Stimulated activated naive B cell treated with anti-CD40 and anti-IgM and Interleukin-4, amounts not matched to agents 10 μg/mL and 1 μg/mL and 100 μg/mL, for 72 hours (primary cell): ENCODE measurements around the gene RIN3.

Experiments used
- ATAC-seq, 2 donors: fragments of 150-1000 bp; cut with Tn5 transposase; replicated peaks; 2 replicates each; pipeline ENCODE4 v1.10.0; 2021; ENCODE audit warnings: moderate library complexity in 1 of 2
- DNase-seq: peaks from one replicate; pipeline ENCODE4 v3.0.0; 2021
- H3K27ac Mint-ChIP-seq: one replicate; pipeline ENCODE4 v1.8.0; 2022; ENCODE audit warnings: mild to moderate bottlenecking, mixed read lengths
- H3K27me3 Mint-ChIP-seq, 2 donors: one replicate each; pipeline ENCODE4 v1.8.0; 2022; ENCODE audit warnings: mixed read lengths in 2 of 2
- H3K36me3 Mint-ChIP-seq, 2 donors: one replicate each; pipeline ENCODE4 v1.8.0; 2022; ENCODE audit warnings: mixed read lengths in 2 of 2, mild to moderate bottlenecking in 1 of 2
- H3K4me1 Mint-ChIP-seq, 2 donors: one replicate each; pipeline ENCODE4 v1.8.0; 2022; ENCODE audit warnings: mixed read lengths in 2 of 2, mild to moderate bottlenecking in 1 of 2
- H3K4me3 Mint-ChIP-seq, 2 donors: one replicate each; pipeline ENCODE4 v1.8.0; 2022; ENCODE audit warnings: mild to moderate bottlenecking in 2 of 2, mixed read lengths in 2 of 2, moderate library complexity in 1 of 2
- H3K9me3 Mint-ChIP-seq, 2 donors: one replicate each; pipeline ENCODE4 v1.8.0; 2022; ENCODE audit warnings: mixed read lengths in 2 of 2, mild to moderate bottlenecking in 1 of 2

The RIN3 gene

DNA sequence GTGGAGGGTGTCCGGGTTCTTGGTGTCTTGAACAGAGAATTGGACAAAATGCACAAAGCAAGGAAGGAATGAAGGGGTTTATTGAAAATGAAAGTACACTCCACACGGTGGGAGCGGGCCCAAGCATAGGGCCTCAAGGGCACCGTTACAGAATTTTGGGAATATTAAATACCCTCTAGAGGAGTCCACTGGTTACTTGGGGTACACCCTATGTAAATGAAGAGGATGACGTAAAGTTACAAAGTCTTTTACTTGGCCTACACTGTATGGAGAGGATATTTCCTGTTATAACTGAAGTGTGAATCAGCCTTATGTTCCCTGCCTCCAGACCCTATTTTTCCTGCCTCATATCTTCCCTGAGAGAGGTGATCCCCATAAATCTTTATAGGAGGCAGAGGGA lies 102.6 kb downstream of the RIN3 start:
- peaks cover under 1 to 3% of the 10 kb centered on the region in 2 donors for H3K9me3 Mint-ChIP-seq
- no peaks in the 10 kb centered on the region for H3K27me3 Mint-ChIP-seq
- H3K4me3 Mint-ChIP-seq: peak overlapping the region; percentile 68
- no peak for ATAC-seq
- H3K36me3 Mint-ChIP-seq: peaks cover 9 to 19% of the 10 kb centered on the region in 2 donors
- H3K27ac Mint-ChIP-seq: peak overlapping the region; percentile 91
- H3K4me1 Mint-ChIP-seq: peaks cover 35 to 52% of the 10 kb centered on the region in 2 donors
- DNase-seq: no peak

DNA sequence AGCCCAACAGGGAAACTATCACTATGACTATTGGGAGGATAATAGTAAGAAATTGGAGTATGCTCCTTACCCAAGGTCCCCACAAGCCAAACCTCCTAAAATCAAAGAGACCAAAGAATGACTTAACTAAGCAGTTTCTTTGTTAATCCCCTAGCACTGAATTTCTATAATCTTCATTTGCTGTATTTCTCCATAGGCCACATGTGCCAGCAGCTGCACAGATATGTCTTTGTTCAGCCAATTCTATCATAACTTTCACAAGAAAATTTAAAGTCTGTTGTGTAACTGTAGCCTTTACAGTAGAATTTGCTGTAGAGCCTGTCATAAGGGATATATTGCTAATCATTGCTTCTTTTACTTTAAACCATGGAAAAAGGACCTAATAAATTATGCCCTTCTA lies 104.0 kb downstream of the RIN3 start:
- ATAC-seq: no peak
- no peak overlapping the region for H3K4me3 Mint-ChIP-seq
- peaks cover 9 to 21% of the 10 kb centered on the region in 2 donors for H3K36me3 Mint-ChIP-seq

DNA sequence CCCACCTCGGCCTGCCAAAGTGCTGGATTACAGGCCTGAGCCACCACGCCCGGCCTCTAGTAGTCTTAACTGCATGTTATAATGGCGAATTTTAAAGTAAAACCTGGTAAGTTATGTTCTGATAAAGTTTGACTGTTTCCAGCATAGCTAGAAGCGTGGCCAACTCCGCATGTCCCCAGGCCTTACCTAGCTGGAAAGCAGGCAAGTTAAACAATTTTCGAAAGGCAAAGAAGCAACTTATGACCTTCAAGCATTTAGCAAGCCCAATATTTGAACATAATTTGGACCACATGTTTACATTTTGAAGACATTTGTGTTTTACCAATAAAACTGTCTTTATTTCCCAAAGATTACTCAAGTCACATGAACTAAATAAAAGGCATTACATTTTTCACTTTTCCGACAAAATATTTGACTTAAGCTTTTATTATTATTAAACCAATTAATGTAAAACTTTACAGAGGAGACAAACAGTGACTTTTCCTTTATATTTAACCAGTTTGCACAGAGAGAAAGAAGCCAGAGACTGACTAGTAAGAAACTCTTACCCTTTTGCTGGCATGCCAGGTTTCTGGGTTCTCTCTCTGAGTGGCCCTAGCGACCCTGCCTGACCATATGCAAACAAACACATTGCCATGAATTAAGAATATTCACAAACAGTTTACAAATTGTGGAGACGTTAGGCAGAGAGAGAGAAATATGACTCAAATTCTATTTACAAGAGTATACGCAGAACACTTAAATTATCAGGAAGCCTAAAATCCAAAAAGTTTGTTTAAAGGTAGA lies 106.3 kb downstream of the RIN3 start:
- Mint-ChIP-seq H3K27me3 (no peaks in the 10 kb centered on the region), H3K9me3 (peaks cover 19 to 20% of the 10 kb centered on the region in 2 donors), H3K4me3 (no peak overlapping the region), H3K4me1 (peaks cover 17 to 20% of the 10 kb centered on the region in 2 donors), H3K36me3 (peaks cover 16 to 39% of the 10 kb centered on the region in 2 donors), H3K27ac (no peak overlapping the region)
- ATAC-seq (no peak), DNase-seq (no peak)

More for the DNA sequence above, 104.0 kb downstream of the RIN3 start:
- Mint-ChIP-seq H3K27me3 (no peaks in the 10 kb centered on the region), H3K27ac (no peak overlapping the region), H3K4me1 (peaks cover 34 to 42% of the 10 kb centered on the region in 2 donors), H3K9me3 (peaks cover 7 to 10% of the 10 kb centered on the region in 2 donors)
- no peak for DNase-seq

DNA sequence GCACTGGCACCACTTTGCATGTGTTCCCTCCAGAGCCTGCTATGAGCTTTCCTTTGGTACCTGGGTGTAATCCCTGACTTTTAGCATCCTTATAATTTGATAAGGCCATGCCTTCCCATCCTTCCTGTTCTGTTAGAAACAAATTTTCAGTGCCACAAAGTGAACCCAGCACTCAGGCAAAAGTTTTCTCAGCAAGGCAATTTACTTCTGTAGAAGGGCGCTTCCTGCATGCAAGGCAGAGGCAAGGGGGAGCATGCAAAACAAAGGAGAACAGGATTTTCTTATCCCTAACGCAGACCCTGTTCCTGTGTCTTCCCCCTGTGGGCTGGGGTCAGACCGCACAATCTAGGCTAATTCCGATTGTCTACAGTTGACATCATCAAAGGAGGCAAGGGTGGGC lies 108.7 kb downstream of the RIN3 start:
- Mint-ChIP-seq H3K4me3 (no peak overlapping the region), H3K36me3 (peaks cover 32 to 56% of the 10 kb centered on the region in 2 donors), H3K4me1 (peaks cover 0 to 1% of the 10 kb centered on the region in 2 donors), H3K27ac (no peak overlapping the region), H3K9me3 (peaks cover 28 to 29% of the 10 kb centered on the region in 2 donors), H3K27me3 (no peaks in the 10 kb centered on the region)
- ATAC-seq (no peak), DNase-seq (no peak)

DNA sequence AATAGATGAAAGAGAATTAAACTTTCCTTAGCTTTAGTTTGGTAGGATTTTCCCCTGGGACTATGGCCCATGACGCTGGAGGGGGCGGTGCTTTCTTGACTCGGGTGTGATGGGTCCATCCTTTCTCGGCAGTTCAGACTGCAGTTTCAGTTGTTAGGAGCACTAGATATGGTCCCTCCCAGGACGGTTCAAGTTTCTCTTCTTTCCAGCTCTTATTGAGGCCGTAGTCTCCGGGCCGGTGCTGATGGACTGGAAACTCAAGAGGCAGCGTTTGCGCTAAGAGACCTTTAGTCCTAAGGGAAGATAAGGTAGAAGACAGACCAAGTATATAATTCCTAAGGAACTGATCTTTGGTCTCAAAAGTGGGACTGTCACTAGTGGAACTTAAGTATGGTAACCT lies 111.2 kb downstream of the RIN3 start:
- Mint-ChIP-seq H3K27me3 (no peaks in the 10 kb centered on the region), H3K4me3 (no peak overlapping the region), H3K4me1 (peaks cover 5 to 6% of the 10 kb centered on the region in 2 donors), H3K27ac (no peak overlapping the region), H3K9me3 (peaks cover 39 to 40% of the 10 kb centered on the region in 2 donors), H3K36me3 (peaks cover 40 to 70% of the 10 kb centered on the region in 2 donors)
- no peak for ATAC-seq
- DNase-seq: no peak

DNA sequence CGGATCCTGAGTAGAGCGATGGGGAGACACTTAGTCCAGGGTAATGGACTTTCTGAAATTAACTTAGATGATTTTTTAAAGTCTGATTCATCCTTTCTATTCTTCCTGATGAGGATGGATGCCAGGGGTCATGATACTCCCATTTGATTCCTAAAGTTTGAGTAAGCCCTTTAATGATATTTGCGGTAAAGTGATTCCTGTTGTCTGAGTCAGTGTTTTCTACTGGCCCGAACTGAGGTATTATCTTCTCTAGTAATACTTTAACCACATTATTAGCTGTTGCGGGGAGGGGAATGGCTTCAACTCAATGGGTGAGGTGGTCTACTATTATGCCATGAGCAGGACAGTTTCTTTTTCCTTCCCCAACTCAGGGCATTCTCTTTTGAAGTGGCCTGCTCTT lies 111.6 kb downstream of the RIN3 start:
- Mint-ChIP-seq H3K27me3 (no peaks in the 10 kb centered on the region), H3K9me3 (peaks cover 39 to 40% of the 10 kb centered on the region in 2 donors), H3K4me1 (peaks cover 5 to 9% of the 10 kb centered on the region in 2 donors), H3K36me3 (peaks cover 40 to 70% of the 10 kb centered on the region in 2 donors), H3K27ac (no peak overlapping the region), H3K4me3 (no peak overlapping the region)
- no peak for ATAC-seq
- DNase-seq: no peak

DNA sequence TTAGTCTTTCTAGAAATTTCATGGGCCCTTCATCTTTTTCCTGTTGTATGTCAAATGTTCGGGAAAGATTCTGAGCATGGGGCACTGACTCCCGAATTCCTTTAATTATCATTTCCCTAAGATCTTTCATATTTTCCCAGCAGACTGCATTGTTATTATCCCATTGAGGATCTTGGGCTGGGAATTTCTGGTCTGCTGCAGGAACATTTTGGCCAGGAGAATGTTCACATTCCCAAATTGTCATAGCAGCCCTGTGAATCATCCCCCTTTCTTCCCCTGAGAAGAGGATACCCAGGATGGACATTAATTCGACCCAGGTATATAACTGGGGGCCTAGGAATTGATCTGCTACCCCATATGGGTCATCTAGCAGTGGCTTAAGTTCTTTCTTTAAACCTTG lies 112.5 kb downstream of the RIN3 start:
- Mint-ChIP-seq H3K9me3 (peaks cover 39 to 40% of the 10 kb centered on the region in 2 donors), H3K27me3 (no peaks in the 10 kb centered on the region), H3K36me3 (peaks cover 40 to 70% of the 10 kb centered on the region in 2 donors), H3K4me1 (peaks cover 9 to 10% of the 10 kb centered on the region in 2 donors), H3K4me3 (no peak overlapping the region), H3K27ac (no peak overlapping the region)
- no peak for ATAC-seq
- no peak for DNase-seq

DNA sequence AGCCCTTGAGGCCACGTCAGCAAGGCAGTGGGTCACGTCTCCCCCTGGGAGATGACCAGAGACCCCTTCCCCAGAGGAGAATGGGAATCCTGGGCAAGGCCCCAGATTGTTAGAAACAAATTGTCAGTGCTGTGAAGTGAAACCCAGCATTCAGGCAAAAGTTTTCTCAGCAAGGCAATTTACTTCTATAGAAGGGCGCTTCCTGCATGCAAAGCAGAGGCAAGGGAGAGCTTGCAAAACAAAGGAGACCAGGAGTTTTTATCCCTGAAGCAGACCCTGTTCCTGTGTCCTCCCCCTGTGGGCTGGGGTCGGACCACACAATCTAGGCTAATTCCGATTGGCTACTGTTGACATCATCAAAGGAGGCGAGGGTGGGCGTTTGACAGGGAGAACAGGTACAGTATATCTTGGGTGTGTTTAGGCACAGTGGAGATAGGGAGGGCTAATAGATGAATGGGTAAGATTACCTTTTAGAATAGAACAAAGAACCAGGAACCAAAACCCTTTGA lies 114.2 kb downstream of the RIN3 start:
- DNase-seq (no peak), ATAC-seq (no peak)

DNA sequence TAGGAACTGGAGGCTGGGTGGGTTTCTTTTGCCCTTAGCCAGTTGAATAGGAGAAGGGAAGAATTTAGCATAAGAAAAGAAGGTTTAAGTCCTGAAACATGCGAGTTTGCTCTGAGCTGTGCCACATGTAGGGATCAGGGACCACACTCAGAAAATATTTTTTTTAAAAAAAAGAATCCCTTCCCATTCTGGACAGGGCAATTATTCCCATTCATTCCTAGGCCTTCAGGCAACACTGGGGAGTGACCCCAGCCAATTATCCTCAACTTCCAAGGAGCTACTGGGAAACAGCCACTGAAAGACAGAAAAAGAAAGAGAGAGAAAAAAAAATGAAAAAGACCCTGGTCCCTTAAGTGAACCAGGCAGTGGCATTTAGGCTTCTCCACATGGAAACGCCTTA lies 115.1 kb downstream of the RIN3 start:
- Mint-ChIP-seq H3K27me3 (no peaks in the 10 kb centered on the region), H3K36me3 (peaks cover 31 to 49% of the 10 kb centered on the region in 2 donors), H3K4me3 (no peak overlapping the region), H3K9me3 (peaks cover 28 to 29% of the 10 kb centered on the region in 2 donors), H3K27ac (no peak overlapping the region), H3K4me1 (peaks cover 26 to 28% of the 10 kb centered on the region in 2 donors)
- no peak for ATAC-seq
- DNase-seq: no peak

More for the DNA sequence above, 114.2 kb downstream of the RIN3 start:
- Mint-ChIP-seq H3K36me3 (peaks cover 34 to 53% of the 10 kb centered on the region in 2 donors), H3K4me1 (peaks cover 17 to 20% of the 10 kb centered on the region in 2 donors), H3K4me3 (no peak overlapping the region), H3K27ac (no peak overlapping the region), H3K9me3 (peaks cover 28 to 30% of the 10 kb centered on the region in 2 donors), H3K27me3 (no peaks in the 10 kb centered on the region)

DNA sequence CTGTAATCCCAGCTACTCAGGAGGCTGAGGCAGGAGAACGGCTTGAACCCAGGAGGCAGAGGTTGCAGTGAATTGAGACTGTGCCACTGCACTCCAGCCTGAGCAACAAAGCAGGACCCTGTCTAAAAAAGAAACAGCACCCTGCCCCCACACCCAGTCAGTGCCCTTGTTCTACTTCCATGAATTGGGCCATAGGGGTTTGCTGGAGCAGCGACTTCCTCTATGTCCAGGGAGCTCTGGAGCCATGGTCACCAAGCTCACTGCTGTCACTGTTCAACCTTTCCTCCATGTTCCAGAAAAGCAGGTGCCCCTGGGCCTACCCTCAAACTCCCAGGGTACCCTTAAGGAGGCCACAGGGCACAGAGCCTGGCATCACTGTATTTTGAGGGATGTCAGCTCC lies 116.8 kb downstream of the RIN3 start:
- H3K36me3 Mint-ChIP-seq: peaks cover 22 to 32% of the 10 kb centered on the region in 2 donors
- no peak overlapping the region for H3K4me3 Mint-ChIP-seq
- peaks cover 32 to 41% of the 10 kb centered on the region in 2 donors for H3K4me1 Mint-ChIP-seq
- DNase-seq: no peak
- H3K27ac Mint-ChIP-seq: no peak overlapping the region
- H3K27me3 Mint-ChIP-seq: no peaks in the 10 kb centered on the region
- H3K9me3 Mint-ChIP-seq: peaks cover 19 to 20% of the 10 kb centered on the region in 2 donors
- no peak for ATAC-seq

DNA sequence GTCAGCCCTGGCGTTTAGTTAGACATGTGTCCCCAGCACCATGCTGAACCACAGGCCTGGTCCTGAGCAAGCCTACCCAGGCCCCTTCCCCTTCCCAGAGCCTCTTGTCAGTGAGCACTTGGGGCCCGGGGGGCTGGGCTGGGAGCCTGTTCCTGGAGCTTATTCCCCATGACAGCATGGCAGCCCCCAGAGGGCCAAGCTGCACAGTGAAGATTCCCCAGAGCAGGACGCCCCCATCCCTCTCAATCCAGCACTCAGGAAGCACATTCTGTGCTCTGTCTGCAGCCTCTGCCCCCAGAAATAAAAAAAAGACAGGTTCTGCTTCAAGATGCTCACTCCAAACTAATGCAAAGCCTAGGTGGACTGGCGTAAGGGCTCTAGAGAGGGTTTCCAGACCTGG lies 117.5 kb downstream of the RIN3 start:
- ATAC-seq (no peak), DNase-seq (no peak)
- H3K4me1 Mint-ChIP-seq: peaks cover 39 to 46% of the 10 kb centered on the region in 2 donors
- no peak overlapping the region for H3K4me3 Mint-ChIP-seq
- H3K27me3 Mint-ChIP-seq: no peaks in the 10 kb centered on the region
- H3K9me3 Mint-ChIP-seq: peaks cover 18 to 19% of the 10 kb centered on the region in 2 donors
- H3K36me3 Mint-ChIP-seq: peaks cover 19 to 28% of the 10 kb centered on the region in 2 donors
- no peak overlapping the region for H3K27ac Mint-ChIP-seq

DNA sequence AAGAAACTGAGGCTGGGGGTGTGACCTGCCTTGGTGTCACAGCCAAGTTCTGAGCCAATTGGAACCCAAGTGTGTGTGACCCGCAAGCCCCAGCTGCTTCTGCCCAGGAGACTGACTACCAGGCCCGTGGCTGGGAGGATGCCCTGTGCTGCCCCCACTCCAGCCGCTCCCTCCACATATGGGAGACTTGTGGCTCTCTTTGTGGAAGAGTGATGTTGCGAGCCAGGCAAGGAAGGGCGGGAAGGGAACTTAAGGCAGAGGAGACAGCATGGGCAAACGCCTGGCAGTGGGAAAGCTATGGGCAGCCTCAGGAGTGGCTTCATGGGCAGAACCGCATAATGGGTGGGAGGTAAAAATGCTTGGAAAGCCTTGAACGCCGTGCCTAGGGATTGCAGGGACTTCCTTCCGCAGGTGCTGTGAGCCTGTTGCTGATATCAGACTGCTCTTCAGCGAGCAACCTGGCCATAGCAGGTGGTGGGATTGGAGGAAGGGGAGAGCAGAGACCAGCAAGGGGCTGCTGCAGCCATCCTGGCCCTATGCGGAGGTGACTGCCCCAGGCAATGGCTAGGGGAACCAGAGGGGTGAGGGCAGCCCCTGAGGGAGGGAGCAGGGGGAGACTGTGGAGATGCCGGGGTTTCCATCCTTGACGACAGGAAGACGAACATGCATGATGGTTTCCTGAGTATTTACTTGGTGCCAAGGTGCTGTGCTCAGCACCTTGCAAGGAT lies 119.1 kb downstream of the RIN3 start:
- H3K4me3 Mint-ChIP-seq: peak overlapping the region; percentile 26 to 44
- peak overlapping the region; percentile 56 for H3K27ac Mint-ChIP-seq
- DNase-seq: no peak
- peaks cover 8% of the 10 kb centered on the region in 2 donors for H3K9me3 Mint-ChIP-seq
- peaks cover 6 to 14% of the 10 kb centered on the region in 2 donors for H3K36me3 Mint-ChIP-seq
- peaks cover 39 to 48% of the 10 kb centered on the region in 2 donors for H3K4me1 Mint-ChIP-seq
- ATAC-seq: no peak
- H3K27me3 Mint-ChIP-seq: no peaks in the 10 kb centered on the region

DNA sequence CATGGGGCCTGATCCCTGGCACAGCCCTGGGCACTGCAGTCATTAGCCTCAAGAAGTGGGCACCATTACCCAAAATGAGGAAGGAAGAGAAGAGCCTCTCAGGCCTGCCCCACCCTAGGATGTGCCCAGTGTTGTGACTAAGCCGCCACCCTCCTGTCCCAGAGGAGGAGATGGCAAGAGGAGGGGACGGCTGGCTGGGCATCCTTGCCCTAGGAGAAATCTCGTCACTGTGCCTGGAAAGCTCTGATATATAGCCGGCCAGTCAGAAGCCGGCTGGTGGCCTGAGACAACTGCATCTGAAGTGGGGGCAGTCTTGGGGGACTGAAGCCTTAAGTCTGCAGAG lies 119.7 kb downstream of the RIN3 start:
- H3K4me1 Mint-ChIP-seq: peaks cover 39 to 44% of the 10 kb centered on the region in 2 donors
- peaks cover 4% of the 10 kb centered on the region in 2 donors for H3K9me3 Mint-ChIP-seq
- DNase-seq (no peak), ATAC-seq (peak; percentile 68 to 77)
- H3K27ac Mint-ChIP-seq: peak overlapping the region; percentile 56
- no peaks in the 10 kb centered on the region for H3K27me3 Mint-ChIP-seq
- peak overlapping the region; percentile 26 to 44 for H3K4me3 Mint-ChIP-seq
- peaks cover 2 to 9% of the 10 kb centered on the region in 2 donors for H3K36me3 Mint-ChIP-seq

DNA sequence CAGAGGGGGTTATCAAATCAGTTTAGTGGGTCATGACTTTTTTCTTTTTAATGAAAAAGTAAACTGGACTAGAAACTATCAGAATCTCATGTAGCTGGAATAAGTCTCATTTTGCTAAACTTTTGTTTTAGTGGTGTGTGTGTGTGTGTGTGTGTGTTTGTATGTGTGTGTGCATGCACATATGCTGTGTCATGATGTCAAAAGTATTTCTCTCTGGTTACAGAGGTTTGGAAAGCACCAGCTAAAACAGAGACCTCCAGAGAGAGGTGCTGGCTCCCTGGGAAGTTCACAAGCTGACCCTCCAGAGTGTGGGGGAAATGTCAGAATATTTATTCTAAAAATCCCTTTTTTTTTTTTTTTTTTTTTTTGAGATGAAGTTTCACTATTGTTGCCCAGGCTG lies 120.1 kb downstream of the RIN3 start:
- Mint-ChIP-seq H3K36me3 (peaks cover 2 to 9% of the 10 kb centered on the region in 2 donors), H3K4me1 (peaks cover 39 to 44% of the 10 kb centered on the region in 2 donors)

More for the DNA sequence above, 120.1 kb downstream of the RIN3 start:
- DNase-seq (no peak), ATAC-seq (peak in 1 of 2 donors; percentile 50)
- Mint-ChIP-seq H3K27ac (peak overlapping the region; percentile 56), H3K27me3 (no peaks in the 10 kb centered on the region), H3K4me3 (peak overlapping the region in 1 of 2 donors; percentile 44), H3K9me3 (peaks cover 4% of the 10 kb centered on the region in 2 donors)
